ENCODE data around the gene SLC22A1.

The SLC22A1 gene

DNA sequence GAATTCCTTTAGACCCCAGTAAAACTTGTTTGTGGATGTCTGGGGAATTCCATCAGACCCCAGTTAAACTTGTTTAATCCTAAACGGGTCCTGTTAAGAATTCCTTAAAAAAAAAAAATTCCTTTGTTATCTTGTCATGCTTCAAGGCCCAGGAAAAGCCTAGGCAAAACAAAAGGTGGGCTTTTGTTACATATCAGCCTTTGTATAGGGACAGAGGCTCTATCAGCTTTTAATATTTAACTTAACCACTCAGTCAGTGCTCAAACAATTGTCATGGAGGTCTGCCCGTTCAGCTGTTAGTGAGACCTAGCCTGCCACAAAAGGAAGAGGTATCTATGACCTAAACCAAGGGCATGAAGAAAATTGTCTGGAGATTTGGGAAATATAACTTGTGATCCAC is 53.1 kb downstream of the SLC22A1 start:
- DNase-seq (ENCODE audit: low read depth): no peak

- no peak for DNase-seq (ENCODE audit: low read depth)
Measured at GRCh38 chr6:160177220-160177619, 55.6 kb downstream of the SLC22A1 start.

GRCh38 chr6:160178271-160178670 is 56.7 kb downstream of the SLC22A1 start:
- DNase-seq (ENCODE audit: low read depth): no peak

DNA sequence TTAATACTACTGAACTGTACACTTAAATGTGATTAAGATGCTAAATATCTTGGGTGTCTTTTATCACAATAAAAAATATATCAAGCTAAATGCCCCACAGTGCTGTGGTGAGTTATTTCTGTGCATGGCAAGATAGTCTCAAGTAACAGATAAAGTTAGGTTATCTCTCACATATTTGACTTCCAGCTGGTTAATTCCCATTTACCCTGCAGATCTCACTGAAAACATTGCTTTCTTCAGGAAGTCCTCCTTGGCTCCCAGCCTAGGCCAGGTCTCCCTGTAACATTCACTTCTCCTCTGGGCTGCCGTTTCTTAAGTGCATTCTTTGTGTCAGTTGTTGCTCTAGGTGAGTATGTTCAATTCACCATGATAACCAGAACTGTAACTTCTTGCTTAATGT is 59.1 kb downstream of the SLC22A1 start:
- DNase-seq (ENCODE audit: low read depth): no peak

DNA sequence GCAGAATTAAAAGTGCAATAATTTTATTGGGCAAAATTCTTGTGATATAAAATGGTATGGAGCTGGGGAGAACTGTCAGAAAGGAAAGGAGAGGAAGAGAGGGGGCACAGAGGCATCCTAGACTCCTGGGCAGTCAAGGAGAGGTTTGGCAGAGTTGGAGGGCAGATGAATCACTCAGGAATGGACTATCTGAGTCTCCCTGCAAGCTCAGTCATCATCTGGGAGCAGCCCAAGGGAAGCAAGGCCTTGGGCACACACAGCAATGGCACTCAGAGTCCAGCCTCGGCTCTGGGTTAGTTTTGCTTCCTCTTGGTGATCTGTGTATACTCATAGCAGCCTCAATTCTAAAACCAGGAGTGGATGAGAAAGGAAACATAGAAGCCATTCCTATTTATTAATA is 67.2 kb downstream of the SLC22A1 start:
- DNase-seq (ENCODE audit: low read depth): no peak

DNA sequence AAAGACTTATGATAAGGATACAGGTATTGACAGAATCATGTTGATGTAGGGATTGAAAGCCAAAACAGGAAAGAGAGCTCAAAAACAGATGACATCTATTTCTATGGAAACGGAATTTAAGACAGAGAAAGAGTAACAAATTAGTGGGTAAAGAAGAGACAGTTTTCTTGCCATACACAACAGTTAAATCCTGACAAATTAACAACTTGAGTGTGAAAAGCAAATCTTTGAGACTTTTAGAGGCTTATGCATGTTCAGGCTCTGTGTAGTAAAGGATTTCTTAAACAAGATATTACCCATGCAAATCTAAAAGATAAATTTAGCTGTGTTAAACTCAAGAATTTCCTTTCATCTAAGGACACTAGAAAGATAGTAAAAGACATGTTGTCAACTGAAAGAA is 68.5 kb downstream of the SLC22A1 start:
- no peak for DNase-seq (ENCODE audit: low read depth)

GRCh38 chr6:160190973-160191372 is 69.4 kb downstream of the SLC22A1 start:
- no peak for DNase-seq (ENCODE audit: low read depth)

- no peak for DNase-seq (ENCODE audit: low read depth)
Measured at GRCh38 chr6:160192840-160193239, 71.2 kb downstream of the SLC22A1 start.

- no peak for DNase-seq (ENCODE audit: low read depth)
Measured at GRCh38 chr6:160194808-160195207, 73.2 kb downstream of the SLC22A1 start.

DNA sequence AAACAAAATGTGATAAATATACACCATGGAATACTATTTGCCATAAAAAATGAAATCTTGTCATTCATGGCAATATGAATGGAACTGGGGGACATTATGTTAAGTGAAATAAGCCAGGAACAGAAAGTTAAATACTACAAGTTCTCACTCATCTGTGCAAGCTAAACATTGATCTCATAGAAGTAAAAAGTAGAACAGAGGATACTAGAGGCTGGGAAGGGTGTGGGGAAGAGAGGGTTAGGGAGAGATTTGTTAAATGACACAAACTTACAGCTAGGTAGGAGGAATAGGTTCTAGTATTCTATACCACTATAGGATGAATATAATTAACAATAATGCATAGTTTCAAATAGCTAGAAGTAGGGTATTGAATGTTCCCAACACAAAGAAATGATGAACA is 76.0 kb downstream of the SLC22A1 start:
- no peak for DNase-seq (ENCODE audit: low read depth)

DNA sequence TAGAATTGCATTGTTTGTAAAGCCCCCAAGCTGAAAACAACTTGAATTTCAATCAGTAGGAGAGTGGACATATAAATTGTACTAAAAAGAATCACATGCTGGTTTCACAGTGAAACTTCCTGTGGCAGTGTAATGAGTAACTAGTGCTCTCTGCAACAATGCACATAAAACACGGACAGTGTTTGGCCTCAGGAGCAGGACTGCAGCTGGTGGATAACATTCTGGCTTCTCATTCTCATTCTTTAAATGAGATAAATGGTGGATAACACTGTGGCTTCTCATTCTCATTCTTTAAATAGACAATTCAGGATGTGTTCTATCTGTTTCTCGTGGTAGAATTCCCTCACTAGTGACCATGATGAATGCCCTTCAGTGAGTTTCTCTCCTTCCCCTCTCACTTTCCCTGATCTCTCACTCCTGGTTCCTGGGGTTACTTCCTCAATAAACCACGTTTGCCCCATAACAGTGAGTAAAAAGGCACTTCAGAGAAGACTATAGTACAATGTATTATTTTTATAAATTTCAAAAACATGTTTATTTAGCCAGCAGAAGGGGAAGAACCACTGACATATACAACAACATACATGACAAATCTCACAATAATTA is 77.1 kb downstream of the SLC22A1 start:
- DNase-seq (ENCODE audit: low read depth): no peak

DNA sequence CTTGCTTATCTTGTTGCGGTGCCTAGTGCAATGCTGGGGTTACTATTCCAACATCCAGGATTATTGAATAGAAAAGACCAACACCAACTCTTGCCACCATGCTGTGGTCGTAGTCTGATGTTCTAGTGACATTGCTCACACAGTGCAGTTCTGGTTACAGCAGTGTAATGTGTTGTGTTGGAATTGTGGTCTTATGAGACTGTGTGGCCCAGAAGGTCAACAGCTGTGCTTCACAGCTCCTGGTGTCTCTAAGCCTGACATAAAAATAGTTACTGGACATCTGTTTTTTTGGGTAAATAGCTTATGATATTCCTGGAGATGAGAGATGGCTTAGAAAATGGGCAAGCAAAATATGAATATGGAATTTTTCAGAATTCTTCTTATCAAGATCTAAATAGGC is 79.4 kb downstream of the SLC22A1 start:
- DNase-seq (ENCODE audit: low read depth): no peak

GRCh38 chr6:160202411-160202810 is 80.8 kb downstream of the SLC22A1 start:
- DNase-seq (ENCODE audit: low read depth): no peak

DNA sequence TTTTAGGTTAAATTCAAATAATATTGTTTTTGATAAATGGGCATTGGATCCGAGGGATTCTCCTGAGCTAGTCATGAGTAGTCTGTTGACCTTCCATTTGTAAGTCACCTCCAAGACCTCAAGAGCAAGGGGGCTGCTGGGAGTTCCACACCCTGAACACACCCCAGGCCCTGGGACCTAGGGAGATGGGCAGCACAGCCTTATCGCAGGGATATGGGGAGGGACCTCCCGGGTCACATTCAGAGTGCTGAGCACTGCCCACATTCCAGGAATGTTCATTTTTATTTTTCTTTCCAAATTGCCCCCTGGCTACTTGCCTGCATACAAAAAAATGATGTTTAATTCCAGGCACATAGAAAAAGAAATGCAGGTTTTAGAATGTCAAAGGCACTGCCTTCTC is 81.5 kb downstream of the SLC22A1 start:
- no peak for DNase-seq (ENCODE audit: low read depth)

GRCh38 chr6:160203522-160203921 is 81.9 kb downstream of the SLC22A1 start:
- no peak for DNase-seq (ENCODE audit: low read depth)

DNA sequence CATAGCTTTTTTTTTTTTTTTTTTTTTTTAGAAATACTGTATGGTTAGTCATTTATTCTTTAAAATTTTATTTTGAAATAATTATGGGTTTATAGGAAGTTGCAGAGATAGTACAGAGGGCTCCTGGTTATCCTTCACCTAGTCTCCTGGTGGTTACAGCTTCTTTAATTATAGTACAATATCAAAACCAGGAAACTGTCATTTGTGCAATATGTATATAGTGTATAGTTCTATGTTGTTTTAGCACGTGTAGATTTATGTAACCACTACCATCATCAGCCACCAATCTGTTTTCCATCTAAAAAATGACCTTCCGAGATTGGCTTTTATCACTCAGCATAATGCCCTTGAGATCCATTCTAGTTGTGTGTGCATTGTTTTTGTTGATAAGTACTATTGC is 82.3 kb downstream of the SLC22A1 start:
- no peak for DNase-seq (ENCODE audit: low read depth)

DNA sequence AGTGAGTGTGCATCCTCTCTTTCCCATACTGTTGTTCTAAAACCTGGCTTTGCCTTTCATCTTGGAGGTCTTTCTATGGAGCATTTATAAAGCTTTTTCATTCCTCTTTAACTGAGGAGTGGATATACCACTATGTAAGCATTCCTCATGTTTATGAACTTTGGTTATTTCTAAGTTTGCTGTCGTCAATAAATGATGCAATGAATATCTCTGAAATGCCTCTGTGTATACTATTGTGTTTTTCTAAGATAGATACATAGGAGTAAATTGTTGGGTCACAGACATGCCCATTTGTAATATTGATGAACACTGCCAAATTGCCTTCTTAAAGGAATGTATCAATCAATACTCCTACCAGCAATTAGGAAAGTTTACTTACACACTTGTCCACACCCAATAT is 83.1 kb downstream of the SLC22A1 start:
- DNase-seq (ENCODE audit: low read depth): no peak

DNA sequence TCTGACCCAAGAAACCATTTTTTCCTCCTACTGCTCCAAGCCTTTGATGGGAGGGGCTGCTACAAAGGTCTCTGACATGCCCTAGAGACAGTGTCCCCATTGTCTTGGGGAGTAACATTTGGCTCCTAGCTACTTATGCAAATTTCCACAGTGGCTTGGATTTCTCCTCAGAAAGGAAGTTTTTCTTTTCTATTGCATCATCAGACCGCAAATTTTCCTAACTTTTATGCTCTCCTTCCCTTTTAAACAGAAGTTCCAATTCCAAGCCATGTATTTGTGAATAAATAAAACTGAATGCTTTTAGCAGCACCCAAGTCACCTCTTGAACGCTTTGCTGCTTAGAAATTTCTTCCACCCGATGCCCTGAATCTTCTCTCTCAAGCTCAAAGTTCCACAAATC is 86.0 kb downstream of the SLC22A1 start:
- no peak for DNase-seq (ENCODE audit: low read depth)
